GM21723 (cell line): Measurements from ENCODE around the gene IGF2BP2.
"Not testable (repeated sequence)": the region's sequence is repeated elsewhere in the genome, so short reads cannot be mapped to it uniquely, and the experiment has no call there.

Source experiments
- ATAC-seq: cut with Tn5 transposase; IDR thresholded peaks from one replicate; pipeline ENCODE4 v1.9.1; 2021; ENCODE audit warnings: mild to moderate bottlenecking, moderate library complexity; ENCODE audit not compliant: unreplicated experiment

The IGF2BP2 gene

DNA sequence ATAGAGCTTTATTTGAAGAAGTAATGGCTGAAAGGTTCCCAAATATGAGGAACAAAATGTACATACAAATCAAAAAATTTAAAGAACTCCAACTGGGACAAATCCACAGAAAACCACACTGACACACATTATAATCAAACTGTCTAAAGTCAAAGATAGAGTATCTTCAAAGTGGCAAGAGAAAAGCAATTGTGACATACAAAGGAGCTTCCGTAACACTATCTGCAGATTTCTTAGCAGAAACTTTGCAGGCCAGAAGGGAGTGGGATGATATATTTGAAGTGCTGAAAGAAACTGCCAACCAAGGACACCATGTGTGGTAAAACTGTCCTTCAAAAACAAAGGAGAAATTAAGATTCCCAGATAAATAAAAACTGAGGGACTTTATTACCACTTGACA, 146.8 kb downstream of the IGF2BP2 start:
- ATAC-seq = no peak

DNA sequence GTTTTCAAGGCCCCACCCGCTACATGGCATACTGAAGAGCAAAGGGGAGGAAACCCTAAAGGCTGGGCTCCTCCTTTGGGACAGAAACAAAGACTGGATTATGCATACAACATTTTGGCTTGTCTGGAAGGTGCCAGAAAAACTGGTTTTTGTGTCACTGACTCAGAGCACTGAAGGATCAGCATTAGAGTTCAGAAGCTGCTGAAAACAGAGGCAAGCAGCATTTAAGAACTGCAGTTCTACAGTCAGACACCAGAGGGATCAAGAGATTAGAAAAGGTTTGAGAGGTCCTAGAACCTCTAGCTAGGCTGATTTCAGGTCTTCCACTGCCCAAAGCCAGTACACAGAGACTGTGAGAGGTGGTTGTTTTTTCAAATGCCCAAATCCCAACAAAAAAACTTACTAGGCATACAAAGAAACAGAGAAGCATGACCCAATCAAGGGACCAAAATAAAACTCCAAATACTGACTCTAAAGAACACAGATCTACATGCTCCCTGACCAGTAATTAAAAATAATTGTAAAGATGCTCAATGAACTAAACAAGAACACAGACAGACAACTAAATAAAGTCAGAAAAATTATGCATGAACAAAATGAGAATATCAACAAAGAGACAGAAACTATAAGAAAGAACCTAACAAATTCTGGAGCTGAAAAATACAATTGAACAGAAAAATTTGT, 147.6 kb downstream of the IGF2BP2 start:
- ATAC-seq = no peak

DNA sequence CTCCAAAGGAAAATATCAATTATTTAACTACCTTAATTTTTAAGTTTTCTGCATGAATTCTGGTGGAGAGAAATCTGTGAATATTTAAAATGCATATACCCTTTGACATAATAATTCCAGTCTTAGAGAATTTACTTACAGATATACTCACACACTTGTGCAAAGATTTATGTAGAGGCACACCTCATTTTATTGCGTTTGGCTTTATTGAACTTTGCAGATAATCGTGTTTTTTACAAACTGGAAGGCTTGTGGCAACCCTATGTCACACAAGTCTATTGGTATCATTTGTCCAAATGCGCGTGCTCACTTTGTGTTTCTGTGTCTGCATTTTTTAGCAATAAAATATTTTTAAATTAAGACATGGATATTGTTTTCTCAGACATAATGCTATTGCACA, 157.3 kb downstream of the IGF2BP2 start:
- ATAC-seq = no peak

DNA sequence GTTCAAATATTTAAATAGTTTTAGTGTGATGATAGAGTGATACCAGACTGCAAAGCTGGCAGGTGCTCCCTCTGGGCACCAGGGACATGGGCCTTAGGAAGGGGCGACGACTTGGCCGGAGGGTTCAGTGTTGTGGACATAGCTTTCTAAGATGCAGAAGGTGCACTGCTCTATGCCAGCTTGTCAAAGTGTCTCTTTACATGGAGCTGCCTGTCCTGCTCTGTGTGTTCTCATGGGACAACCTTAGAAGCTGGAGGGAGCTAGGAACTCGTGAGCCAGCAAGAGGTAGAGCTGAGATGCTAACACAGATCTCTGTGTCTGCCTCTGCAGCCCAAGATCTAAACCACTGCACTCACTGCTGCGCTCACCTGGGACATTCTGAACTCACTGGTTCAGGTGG, 160.9 kb downstream of the IGF2BP2 start:
- ATAC-seq = no peak

DNA sequence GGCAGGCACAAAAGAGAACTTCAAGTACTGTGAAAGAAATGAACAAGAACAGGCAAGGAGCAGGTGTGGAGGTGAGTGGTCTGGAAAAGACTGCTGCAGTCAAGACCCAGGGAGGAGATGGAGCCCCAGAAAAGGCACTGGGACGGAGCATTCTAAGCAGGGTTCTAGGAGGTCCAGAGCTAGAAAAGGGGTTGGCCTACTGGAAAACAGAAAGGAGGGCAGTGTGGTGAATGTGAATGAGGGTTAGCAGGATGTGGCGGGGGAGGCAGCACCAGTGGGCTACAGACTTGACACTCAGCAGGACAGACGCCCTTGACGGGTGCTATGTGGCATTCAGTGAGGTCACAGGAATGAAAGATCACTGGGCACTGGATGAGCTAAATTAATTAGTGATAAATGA, 163.1 kb downstream of the IGF2BP2 start:
- ATAC-seq = no peak

DNA sequence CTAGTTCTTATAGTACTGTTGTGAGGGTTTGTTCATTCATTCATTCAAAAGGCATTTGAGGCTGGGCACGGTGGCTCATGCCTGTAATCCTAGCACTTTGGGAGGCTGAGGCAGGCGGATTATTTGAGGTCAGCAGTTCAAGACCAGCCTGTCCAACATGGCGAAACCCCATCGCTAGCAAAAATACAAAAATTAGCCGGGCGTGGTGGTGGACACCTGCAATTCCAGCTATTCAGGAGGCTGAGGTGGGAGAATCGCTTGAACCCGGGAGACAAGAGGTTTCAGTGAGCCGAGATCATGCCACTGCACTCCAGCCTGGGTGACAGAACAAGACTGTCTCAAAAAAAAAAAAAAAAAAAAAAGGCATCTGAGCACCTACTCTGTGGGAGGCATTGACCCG, 163.5 kb downstream of the IGF2BP2 start:
- ATAC-seq = not testable (repeated sequence)

DNA sequence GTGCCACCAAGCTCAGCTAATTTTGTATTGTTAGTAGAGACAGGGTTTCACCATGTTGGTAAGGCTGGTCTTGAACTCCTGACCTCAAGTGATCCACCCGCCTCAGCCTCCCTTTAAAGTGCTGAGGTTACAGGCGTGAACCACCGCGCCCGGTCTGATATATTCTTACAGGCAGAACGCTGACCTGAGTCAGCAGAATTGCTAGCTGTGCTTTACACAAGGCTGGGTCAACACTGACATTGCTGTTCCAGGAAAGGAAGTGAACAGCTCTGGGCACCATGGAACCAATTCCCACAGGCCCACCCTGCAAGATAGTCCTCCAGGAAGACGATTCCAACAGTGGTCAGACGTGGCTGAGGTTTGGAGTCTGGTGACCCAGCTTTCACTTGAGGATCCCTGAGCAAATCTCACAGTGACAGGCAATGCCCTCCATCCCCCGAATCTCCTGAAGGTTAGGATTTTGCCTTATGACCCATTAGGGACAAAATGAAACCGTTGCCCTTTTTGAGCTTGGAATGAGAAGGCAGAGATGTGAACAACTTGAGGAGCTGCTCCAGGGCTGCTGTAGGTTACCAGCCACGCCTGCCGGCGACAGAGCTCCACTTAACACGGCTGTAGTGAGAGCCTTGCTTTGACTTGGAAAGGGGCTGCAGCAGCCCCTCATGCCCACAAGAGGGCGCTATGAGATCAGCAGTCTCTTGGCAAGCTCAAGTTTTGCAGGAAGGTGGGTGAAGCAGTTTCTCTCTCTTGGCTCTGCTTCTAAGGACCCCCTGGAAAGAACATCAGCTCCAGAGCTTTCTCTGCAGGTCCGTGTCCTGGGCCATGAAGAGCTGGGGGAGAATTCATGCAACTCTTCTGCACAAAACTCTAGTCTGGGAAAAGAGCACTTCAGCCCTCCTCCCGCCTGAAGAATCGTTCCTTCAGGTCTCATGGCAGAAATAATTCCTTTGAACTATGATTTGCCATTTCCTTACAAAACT, 164.6 kb downstream of the IGF2BP2 start:
- no peak for ATAC-seq

DNA sequence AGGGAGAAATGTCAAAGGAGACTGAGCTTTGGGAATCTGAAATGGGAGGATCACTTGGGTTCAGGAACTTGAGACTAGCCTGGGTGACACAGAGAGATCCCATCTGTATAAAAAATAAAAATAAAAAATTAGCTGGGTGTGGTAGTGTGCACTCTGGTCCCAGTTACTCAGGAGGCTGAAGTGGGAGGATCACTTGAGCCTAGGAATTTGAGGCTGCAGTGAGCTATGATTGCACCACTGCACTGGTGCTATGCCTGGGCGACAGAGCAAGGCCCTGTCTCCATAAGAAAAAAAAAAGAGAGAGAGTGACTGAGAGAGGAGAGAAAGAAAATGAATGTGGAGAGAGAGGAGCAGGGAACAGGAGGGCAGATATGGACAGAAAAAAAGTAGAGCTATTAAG, 165.9 kb downstream of the IGF2BP2 start:
- ATAC-seq = no peak

DNA sequence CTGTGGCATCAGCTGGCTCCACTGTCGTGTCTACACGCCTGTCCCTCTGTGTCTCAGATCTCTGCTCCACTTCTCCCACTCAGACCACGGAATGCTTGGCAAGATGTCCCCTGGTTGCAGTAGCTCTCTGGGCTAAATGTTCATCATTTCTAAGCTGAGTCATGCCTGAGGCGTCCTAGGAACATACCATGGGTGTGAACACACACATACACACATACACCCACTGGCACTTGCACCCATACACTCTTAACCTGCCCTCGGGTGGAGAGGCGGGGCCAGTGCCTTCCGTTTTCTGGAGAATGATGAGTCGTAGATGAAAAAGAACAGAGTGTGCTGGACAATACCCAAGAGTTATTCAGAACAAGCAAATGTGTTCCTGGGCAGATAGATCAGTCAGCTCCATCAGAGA, 166.3 kb downstream of the IGF2BP2 start:
- no peak for ATAC-seq

DNA sequence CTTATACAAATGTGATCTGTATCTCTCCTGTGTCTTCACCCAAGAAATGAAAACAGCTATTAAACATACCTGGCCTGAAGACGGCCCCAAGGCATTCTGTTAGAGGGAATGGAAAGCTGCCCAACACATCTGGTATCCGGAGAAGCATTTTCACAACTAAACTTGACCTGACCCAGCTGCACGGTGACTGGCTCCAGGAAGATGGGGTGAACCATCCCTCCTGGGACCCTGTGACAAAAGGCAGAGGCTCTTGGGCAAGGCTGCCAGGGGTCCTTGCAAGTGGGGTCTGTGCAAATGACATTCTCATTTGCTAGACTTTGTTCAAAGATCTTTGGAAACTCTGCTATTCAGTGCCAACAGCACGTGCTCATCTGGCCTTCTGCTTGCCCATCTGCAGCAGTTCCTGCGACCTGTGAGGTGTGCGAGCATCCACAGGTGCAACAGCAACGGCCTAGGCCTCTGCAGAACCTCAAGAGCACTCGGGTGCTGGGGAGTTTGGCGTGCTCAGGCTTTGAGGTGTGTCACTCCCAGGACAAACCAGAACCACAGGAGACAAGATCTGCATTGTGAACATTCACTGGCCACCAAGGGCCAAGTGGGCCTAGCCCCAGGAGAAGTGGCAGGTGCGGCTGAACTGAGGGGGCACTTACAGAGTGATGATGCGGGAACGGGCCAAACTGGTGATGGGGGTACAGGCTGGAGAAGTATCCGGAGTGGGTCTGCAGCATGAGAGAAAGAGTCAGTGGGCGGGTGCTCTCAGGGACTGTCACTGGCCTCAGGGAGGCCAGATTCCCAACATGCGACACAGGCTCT, 166.9 kb downstream of the IGF2BP2 start:
- no peak for ATAC-seq

DNA sequence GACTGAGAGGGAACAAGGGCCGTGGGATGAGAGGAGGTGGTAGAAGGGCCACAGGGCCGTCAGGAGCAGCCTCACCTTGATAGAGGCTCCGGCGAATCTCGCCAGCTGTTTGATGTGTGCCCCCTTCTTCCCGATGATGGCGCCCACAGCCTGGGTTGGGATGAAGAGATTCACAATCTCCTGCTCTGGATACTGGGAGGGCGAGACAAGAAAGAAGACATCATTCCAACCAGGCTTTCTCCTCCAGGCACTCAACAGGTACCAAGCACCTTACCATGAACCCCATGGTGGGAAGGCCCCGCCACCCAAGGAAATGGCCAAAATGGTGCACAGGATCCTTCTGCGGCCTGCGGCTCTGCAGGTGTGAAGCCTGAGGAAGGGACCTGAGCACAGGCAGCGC, 167.6 kb downstream of the IGF2BP2 start:
- no peak for ATAC-seq

DNA sequence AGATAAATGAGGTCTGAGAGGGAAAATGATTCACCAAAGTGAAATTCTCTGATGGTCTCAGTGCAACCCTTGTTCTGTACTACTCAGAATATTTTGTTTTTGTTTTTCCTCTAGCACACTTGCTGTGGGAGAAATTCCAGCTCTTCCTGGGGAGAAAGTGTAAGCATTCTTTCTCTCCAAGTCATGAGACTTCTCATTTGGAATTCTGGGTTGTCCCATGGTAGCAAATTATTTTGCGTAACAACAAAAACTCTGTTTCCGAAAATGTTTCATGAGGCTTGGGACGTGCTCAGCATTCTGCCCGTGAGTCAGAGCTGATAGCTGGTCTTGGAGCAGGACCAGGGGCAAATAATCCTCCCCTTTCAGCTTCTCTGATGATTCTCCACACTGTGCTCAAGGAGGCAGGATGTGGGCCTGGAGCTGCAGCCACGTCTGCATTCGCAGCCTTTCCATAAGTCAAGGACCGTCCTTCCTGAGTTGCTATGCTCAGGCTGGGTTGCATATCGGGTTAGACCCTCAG, 168.5 kb downstream of the IGF2BP2 start:
- no peak for ATAC-seq

DNA sequence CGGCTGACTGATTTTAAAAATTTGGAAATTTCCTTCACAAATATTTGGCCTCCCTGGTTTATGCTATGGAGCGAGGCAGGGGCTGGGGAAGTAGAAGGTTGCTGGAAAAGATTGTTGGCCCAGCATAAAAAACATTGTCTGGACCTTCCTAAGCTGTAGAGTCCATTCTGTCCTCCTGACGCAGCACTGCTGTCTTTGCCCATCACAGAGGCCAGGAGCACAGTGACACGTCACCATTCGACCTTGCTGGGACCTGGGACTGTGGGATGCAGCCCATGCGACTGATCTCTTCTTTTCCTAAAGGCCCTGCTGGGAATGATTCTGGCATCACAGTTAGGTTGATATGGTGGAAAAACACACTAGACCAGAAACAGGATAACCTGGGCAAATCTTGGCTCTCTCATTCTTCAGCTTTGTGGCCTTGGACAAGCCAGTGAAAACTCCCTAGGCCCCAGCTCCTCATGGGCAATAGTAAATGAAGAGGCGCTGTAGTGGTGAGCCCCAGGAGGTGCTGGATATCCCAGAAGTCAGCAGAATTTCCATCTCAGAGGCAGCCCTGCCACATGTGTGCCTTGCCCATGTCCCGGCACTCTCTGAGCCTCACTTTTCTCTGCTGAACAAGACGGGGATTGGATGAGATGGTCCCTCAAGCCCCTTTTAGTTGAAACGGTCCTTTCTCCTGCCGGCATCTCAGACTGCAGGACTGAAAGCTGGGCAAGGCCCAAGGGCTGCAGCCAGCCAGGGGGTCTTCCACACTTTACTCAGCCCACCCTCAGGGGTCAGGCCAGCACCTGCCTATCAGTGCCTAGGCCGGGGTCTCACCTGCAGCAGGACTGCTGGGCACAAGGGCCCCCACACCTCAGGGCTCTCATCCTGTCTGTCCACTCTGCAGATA, 169.2 kb downstream of the IGF2BP2 start:
- no peak for ATAC-seq

DNA sequence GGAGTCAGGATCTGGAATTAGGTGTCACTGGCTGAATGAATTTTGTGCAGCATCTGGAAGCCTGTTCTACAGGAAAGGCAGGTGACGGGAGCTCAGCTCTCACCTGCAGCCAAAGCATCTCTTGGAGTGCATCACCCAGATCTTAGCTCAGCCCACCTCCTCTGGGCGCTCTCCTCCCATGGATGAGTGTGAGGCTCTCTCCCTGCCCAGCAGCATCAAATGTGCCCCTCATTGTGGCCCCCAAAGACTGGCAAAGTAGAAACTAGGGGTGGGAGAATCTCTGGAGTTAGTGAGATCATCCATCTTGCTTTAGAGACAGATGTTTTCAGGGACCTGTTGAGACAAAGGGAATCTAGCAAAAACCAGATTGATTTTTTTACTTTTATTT, 170.1 kb downstream of the IGF2BP2 start:
- ATAC-seq = no peak

DNA sequence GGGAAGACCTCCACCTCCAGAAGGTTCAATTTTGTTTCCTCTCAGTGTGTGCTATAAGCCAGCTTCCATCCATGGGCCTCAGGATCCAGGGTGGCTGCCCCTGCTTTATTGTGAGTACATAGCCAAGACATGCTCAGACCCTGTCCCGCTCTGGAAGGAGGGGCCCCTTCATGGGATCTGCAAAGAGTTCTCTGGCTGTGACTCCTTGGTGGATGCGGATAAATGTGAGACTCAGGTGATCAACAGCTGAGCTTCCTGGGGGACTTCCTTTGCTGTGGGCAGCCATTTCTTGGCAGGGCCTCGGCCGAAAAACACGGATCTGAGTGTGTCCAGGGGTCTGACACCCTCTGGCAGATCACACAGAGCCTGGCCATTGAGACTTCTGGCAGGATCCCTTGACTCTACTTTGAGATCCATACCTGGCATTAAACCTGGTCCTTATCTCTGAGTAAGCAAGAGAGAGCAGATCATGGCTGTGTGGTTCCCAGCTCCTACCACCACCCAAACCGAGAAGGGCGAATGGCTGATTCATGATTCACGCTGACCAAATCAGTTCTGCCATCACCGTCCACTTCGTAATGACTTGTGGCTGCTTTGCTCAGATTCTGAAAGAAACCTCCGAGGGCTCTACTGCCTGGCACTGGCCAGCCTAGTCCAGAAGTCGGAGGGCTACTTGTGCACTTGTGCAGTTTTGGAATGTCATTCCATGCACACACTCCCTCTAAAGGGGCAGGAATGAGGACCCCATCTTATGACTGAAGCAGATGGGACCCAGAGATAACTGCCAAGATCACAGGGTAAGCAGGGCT, 170.7 kb downstream of the IGF2BP2 start:
- ATAC-seq = no peak

DNA sequence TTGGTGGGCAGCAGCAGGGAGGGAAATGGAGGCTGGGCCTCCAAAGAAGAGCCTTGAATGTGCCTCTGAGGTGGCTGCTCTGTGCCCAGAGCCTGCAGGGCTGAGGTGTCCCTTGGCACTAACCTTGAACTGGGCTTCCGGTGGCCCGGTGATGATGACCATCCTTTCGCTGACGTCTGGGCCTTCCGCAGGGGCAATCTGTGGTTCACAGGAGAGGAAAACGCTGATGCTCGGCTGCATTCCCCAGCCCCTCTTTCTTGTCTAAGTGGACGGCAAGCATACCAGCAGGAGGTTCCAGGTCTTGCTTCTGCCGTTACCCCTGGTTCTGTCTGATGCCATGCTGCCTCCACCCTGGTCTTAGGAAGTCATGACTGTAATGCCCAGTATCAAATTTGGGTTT, 172.9 kb downstream of the IGF2BP2 start:
- ATAC-seq = no peak

DNA sequence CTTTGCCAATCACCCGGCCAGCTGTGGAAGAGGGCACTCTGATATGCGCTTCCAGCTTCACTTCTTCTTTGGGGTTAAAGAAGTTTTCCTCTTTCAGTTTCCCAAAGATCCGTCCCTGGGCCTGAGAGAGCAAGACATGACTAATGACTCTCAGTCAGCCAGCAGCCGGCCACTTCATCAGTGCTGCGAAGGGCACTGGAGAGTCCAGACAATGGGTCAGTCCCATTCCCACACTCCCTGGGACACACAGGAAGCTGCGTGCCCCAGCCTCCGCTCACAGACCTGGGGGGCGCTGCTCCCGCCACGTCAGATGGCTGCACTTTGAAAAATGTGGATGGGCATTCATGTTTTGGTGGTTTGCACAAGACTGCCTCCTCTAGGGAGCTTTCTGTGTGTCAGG, 175.4 kb downstream of the IGF2BP2 start:
- no peak for ATAC-seq

DNA sequence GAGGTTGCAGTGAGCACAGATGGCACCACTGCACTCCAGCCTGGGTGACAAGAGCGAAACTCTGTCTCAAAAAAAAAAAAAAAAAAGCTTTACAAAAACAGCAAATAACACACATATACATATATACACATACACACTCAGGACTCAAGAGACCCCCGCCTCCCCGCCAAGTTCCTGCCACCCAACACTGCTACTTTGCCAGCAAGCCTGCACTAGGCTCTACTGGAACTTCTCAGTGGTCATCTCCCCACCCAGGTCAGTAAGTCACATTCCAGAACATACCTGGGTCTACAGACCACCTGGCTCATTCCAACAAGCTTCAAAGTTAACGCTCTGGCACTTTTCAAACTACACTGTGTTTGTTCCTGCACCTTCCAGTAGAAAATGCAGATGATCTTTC, 176.4 kb downstream of the IGF2BP2 start:
- no peak for ATAC-seq

DNA sequence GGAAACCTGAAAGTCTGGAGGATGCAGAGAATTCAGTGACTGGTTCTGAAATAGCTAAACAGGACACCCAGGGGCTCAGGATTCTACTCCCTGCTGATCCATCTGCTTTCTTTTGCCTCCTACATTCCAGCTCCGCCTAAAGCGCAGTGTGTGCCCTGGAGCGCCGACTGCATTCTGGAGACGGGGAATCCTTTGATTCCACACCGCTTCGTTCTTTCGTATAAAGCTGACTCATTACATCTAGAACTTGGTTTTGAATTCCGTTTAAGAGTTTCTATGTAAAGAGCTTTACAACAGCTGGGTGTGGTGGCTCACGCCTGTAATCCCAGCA, 177.0 kb downstream of the IGF2BP2 start:
- ATAC-seq = no peak
